Calu3 (cell line): ENCODE data around the gene CMIP. TPM values are rescaled to one million over a fixed set of nuclear protein-coding genes. Genes with fewer than 3 reads are reported as not detected.

ENCODE experiments used
- BruUV-seq: library from RNA; stranded (reverse); fragments of 400-500 nt; replicated peaks from 2 replicates; lab custom pipeline; 2021; lab: Mats Ljungman, UMichigan
- CTCF ChIA-PET: fragments of 300-600 bp; sonication (Branson Sonifier 250); formaldehyde crosslinking; loops from one replicate; lab custom pipeline; 2022; ENCODE audit warnings: antibody characterized with exemption; lab: Charles Lee
- DNase-seq: peaks from one replicate; pipeline ENCODE4 v3.0.0; 2022
- H3K27ac Mint-ChIP-seq: one replicate; pipeline ENCODE4 v1.8.0; 2022; ENCODE audit warnings: mixed read lengths; ENCODE audit not compliant: unreplicated experiment
- H3K27me3 Mint-ChIP-seq: one replicate; pipeline ENCODE4 v1.8.0; 2022; ENCODE audit warnings: mixed read lengths; ENCODE audit not compliant: unreplicated experiment
- H3K36me3 Mint-ChIP-seq: one replicate; pipeline ENCODE4 v1.8.0; 2022; ENCODE audit warnings: mild to moderate bottlenecking, moderate library complexity, mixed read lengths; ENCODE audit not compliant: insufficient read depth, unreplicated experiment
- H3K4me1 Mint-ChIP-seq: one replicate; pipeline ENCODE4 v1.8.0; 2022; ENCODE audit warnings: mild to moderate bottlenecking, low read depth, mixed read lengths; ENCODE audit not compliant: unreplicated experiment
- H3K4me3 Mint-ChIP-seq: one replicate; pipeline ENCODE4 v1.8.0; 2022; ENCODE audit warnings: mild to moderate bottlenecking, low read depth, moderate library complexity, mixed read lengths; ENCODE audit not compliant: unreplicated experiment
- H3K9me3 Mint-ChIP-seq: one replicate; pipeline ENCODE4 v1.8.0; 2022; ENCODE audit warnings: low read depth, mixed read lengths; ENCODE audit not compliant: unreplicated experiment
- intact Hi-C: fragments of 100-400 bp; cut with micrococcal nuclease; formaldehyde crosslinking; loops from one replicate; pipeline ENCODE4 v1.10.0; 2022; ENCODE audit not compliant: unreplicated experiment
- total RNA-seq: library from RNA; stranded (reverse); gene quantifications from 2 replicates; pipeline ENCODE4 v1.2.3, GENCODE V29; 2022
- TF ChIP-seq, protein P1 (sequence below): fragments of 200-600 bp; IDR thresholded peaks from one replicate; pipeline ENCODE4 v1.8.0; 2022; ENCODE audit warnings: antibody characterized with exemption; ENCODE audit not compliant: unreplicated experiment

CMIP gene
- total RNA-seq, 1 experiment from 2014 or later: 82.7 TPM

DNA sequence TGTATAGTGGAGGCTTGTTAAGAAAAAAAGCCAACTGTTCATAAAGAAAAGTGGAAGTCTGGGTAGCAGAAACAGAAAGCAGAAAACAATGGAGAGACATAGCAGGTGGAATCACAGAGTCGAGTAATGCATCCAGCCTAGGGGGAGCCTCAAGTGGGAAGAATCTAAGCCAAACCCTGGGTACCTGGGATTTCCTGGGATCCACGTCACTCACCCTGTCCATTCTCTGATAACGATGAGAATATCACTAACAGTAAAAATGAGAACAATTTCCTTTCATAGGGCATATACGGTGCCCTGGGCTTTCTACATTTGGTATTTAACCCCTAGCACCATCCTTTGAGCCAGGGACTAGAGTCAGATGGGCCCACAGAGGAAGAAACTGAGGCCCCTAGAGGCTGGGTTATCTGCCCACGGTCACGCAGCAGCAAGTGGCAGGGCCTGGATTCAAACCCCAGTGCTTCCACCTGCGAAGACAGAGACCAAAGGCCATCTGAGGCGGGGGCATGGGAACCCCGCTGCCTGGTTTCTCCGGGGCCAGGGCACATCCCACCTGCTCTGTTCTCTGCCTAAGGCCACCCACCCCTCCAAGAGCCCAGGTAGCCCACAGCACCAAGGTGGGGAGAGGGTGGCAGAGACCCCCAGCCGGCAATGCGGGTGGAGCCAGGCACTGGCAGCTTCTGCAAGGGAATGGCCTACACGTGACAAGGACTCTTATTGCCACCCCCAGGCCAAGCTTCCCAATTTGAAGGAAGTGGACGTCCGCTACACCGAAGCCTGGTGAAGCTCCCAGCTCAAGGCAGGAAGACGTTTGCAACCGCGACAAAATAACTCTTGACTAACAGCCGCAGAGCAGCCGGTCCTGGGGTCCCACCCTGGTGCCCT lies 264.6 kb downstream of the CMIP start:
- no peak for DNase-seq
- H3K36me3 Mint-ChIP-seq: peaks cover 58% of the 10 kb centered on the region
- no peak overlapping the region for H3K4me3 Mint-ChIP-seq
- H3K27ac Mint-ChIP-seq: no peak overlapping the region
- TF ChIP-seq, protein P1, sequence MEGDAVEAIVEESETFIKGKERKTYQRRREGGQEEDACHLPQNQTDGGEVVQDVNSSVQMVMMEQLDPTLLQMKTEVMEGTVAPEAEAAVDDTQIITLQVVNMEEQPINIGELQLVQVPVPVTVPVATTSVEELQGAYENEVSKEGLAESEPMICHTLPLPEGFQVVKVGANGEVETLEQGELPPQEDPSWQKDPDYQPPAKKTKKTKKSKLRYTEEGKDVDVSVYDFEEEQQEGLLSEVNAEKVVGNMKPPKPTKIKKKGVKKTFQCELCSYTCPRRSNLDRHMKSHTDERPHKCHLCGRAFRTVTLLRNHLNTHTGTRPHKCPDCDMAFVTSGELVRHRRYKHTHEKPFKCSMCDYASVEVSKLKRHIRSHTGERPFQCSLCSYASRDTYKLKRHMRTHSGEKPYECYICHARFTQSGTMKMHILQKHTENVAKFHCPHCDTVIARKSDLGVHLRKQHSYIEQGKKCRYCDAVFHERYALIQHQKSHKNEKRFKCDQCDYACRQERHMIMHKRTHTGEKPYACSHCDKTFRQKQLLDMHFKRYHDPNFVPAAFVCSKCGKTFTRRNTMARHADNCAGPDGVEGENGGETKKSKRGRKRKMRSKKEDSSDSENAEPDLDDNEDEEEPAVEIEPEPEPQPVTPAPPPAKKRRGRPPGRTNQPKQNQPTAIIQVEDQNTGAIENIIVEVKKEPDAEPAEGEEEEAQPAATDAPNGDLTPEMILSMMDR: no peak
- peaks cover 27% of the 10 kb centered on the region for H3K4me1 Mint-ChIP-seq
- no peaks in the 10 kb centered on the region for H3K27me3 Mint-ChIP-seq
- H3K9me3 Mint-ChIP-seq: no peaks in the 10 kb centered on the region
- intact Hi-C loops: no loop called here
- CTCF ChIA-PET: interaction anchor here (0.5 kb wide), 1 partner anchor 43 kb away, joined by 6 read pairs; no protein-coding TSS in a partner anchor
- BruUV-seq: no TSS peak

DNA sequence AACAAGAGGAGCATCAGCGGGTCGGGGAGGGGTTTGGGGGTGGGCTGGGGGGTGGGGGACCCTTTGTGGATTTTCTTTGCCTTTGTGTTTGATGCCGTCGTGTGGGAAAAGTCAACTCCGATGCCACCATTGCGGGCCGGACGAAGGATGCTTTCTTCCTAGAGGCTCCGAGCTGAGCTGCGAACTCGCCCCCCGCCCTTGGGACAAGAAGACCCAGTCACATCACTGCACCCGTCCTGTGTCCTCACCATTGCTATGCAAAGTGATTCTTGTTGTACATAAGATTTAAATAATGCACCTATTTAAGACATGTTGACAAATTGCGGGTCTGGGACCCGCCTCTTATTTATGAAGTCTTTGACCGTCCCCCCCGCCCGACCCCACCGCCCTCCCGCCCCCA lies 265.4 kb downstream of the CMIP start:
- Mint-ChIP-seq H3K27me3 (no peaks in the 10 kb centered on the region), H3K4me1 (peaks cover 27% of the 10 kb centered on the region), H3K27ac (no peak overlapping the region), H3K36me3 (peaks cover 58% of the 10 kb centered on the region), H3K9me3 (no peaks in the 10 kb centered on the region), H3K4me3 (no peak overlapping the region)
- no peak for DNase-seq
- BruUV-seq: no TSS peak
- CTCF ChIA-PET: no interaction called here
- TF ChIP-seq, protein P1: no peak
- intact Hi-C loops: no loop called here

DNA sequence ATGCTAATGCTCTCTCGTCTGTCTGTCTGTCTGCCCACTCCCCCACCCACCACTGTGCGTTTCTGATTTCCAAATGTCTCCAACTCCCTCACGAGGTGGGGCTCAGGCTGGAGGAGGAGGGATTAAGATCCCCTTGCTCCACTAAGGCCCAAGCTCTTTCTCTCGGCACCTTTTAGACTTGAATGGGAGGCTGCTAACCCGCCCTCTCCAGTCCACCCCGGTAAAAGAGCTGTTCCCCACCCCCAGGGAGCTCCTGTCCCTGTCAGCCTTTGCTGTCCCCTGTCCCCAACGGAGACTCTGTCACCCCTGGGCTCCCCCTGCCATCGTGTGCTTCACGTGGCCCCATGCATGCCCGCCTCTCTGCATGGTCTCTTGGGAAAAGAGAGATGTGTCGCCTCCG lies 266.0 kb downstream of the CMIP start:
- CTCF ChIA-PET: no interaction called here
- H3K4me1 Mint-ChIP-seq: peaks cover 27% of the 10 kb centered on the region
- no peaks in the 10 kb centered on the region for H3K27me3 Mint-ChIP-seq
- intact Hi-C loops: no loop called here
- peaks cover 54% of the 10 kb centered on the region for H3K36me3 Mint-ChIP-seq
- no peaks in the 10 kb centered on the region for H3K9me3 Mint-ChIP-seq
- H3K27ac Mint-ChIP-seq: no peak overlapping the region
- TSS peak; percentile 60 for BruUV-seq
- DNase-seq: no peak
- TF ChIP-seq, protein P1: no peak
- H3K4me3 Mint-ChIP-seq: no peak overlapping the region

DNA sequence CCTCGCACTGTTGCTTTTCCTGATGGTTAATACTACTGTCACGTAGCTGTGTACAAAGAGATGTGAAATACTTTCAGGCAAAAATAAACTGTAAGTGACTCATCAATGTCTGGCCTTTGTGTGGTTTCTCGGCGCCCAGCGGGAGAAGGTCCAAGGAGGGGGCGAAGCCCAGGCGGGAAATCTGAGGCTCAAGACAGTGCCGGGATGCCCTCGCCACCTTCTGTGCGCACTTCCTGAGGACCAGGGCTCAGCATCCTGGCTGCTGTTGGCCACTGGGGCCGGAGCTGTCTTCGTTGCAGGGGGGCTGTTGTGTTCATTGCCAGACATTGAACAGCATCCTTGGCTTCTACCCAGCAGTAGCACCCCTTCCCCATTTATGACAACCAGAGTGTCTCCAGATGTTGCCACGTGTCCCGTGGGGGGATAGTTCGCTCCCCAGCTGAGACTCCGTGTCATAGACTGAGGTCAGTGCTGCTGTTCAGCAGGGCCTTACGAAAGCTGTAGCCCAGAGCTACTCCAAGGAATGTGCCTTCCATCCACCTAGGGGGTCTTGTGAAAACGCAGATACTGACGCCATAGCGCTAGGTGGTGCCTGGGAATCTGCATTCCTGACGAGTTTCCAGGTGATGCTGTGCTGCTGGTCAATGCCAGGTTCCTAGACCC lies 267.2 kb downstream of the CMIP start:
- CTCF ChIA-PET: interaction anchor here (0.7 to 1.0 kb wide), 2 partner anchors 14 to 28 kb away, joined by 3 read pairs; no protein-coding TSS in a partner anchor
- peaks cover 32% of the 10 kb centered on the region for H3K4me1 Mint-ChIP-seq
- DNase-seq: peak; percentile 46
- TF ChIP-seq, protein P1: no peak
- no peaks in the 10 kb centered on the region for H3K9me3 Mint-ChIP-seq
- no peak overlapping the region for H3K4me3 Mint-ChIP-seq
- peaks cover 45% of the 10 kb centered on the region for H3K36me3 Mint-ChIP-seq
- BruUV-seq: no TSS peak
- intact Hi-C loops: no loop called here
- H3K27ac Mint-ChIP-seq: no peak overlapping the region
- H3K27me3 Mint-ChIP-seq: no peaks in the 10 kb centered on the region
